GM12878 (cell line): ENCODE data around the gene CDC123.

Experiments
- CTCF ChIP-seq, 3 experiments: IDR thresholded peaks in 2 of 3; conservative IDR thresholded peaks in 1 of 3; 2 replicates each; pipeline ENCODE4 v1.5.1; 2011; ENCODE audit warnings: low read depth in 3 of 3, low read length in 3 of 3, mild to moderate bottlenecking in 3 of 3, control low read depth in 2 of 3, moderate library complexity in 2 of 3, inconsistent platforms in 1 of 3, mixed read lengths in 1 of 3; ENCODE audit not compliant: control insufficient read depth in 2 of 3, insufficient read depth in 1 of 3; ENCODE audit errors: extremely low read depth in 1 of 3
- ESRRA ChIP-seq: IDR thresholded peaks from 2 replicates; pipeline ENCODE4 v1.6.1; 2012; ENCODE audit warnings: mild to moderate bottlenecking, low read length, improper control_type of control experiment
- ETV6 ChIP-seq, 2 experiments: fragments of 450-650 bp in 1 of 2; IDR thresholded peaks in 1 of 2; conservative IDR thresholded peaks in 1 of 2; 2 replicates each; pipeline ENCODE4 v1.6.1; 2014; ENCODE audit warnings: antibody characterized with exemption in 1 of 2, borderline replicate concordance in 1 of 2, low read depth in 1 of 2, mild to moderate bottlenecking in 1 of 2, moderate library complexity in 1 of 2
- EZH2 ChIP-seq: IDR thresholded peaks from 2 replicates; pipeline ENCODE4 v1.6.1; 2012; ENCODE audit warnings: low read depth, mild to moderate bottlenecking, control low read depth, inconsistent platforms, low read length, borderline replicate concordance; ENCODE audit not compliant: control insufficient read depth
- KAT2A ChIP-seq: conservative IDR thresholded peaks from 2 replicates; pipeline ENCODE4 v1.6.1; 2011; ENCODE audit warnings: low read depth, low read length; ENCODE audit not compliant: control insufficient read depth
- POLR2A ChIP-seq: IDR thresholded peaks from 2 replicates; pipeline ENCODE4 v1.6.1; 2011; ENCODE audit warnings: low read depth, mild to moderate bottlenecking, low read length
- POLR2AphosphoS5 ChIP-seq: IDR thresholded peaks from 2 replicates; pipeline ENCODE4 v1.6.1; 2011; ENCODE audit warnings: mild to moderate bottlenecking, low read length, inconsistent platforms
- RAD21 ChIP-seq: IDR thresholded peaks from 2 replicates; pipeline ENCODE4 v1.6.1; 2011; ENCODE audit warnings: mild to moderate bottlenecking, low read depth, low read length, moderate library complexity; ENCODE audit not compliant: insufficient read depth
- SIN3A ChIP-seq: IDR thresholded peaks from 2 replicates; pipeline ENCODE4 v1.6.1; 2012; ENCODE audit warnings: low read depth, low read length, improper control_type of control experiment
- YY1 ChIP-seq: IDR thresholded peaks from 2 replicates; pipeline ENCODE4 v1.6.1; 2011; ENCODE audit warnings: low read depth, mild to moderate bottlenecking, low read length
- TF ChIP-seq, protein P1 (sequence below): fragments of 450-650 bp; IDR thresholded peaks from 2 replicates; pipeline ENCODE4 v1.6.1; 2017; ENCODE audit warnings: mild to moderate bottlenecking
- TF ChIP-seq, protein P2 (sequence below): IDR thresholded peaks from 2 replicates; pipeline ENCODE4 v1.6.1; 2012; ENCODE audit warnings: mild to moderate bottlenecking, low read depth, low read length

DNA sequence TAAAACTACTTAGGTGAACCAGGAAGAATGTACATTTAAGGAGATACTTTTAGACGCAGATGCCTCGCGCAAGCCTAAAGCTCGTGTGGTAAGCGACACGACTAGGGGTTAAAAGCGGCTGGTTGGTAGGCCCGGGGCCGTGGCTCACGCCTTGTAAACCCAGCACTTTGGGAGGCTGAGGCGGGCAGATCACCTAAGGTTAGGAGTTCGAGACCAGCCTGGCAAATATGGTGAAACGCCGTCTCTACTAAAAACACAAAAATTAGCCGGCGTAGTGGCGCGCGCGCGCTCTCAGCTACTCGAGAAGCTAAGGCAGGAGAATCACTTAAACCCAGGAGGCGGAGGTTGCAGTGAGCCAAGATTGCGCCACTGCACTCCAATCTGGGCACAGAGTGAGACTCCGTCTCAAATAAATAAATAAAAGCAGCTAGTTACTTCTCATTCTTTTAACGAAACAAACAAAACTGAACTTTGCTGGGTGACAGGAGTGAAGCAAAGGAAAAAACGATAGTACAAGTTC lies 1.2 kb upstream of the CDC123 start:
- no peak for TF ChIP-seq POLR2AphosphoS5
- no peak for TF ChIP-seq KAT2A
- TF ChIP-seq CTCF (IDR thresholded peaks at IDR 0.05 in 2 of 3, conservative IDR thresholded peaks at IDR 0.05 in 1 of 3; ENCODE audit: control insufficient read depth in 2 of 3, extremely low read depth in 1 of 3, insufficient read depth in 1 of 3, low read depth in 3 of 3, low read length in 3 of 3) = no peak
- no peak for TF ChIP-seq RAD21
- TF ChIP-seq, protein P1, sequence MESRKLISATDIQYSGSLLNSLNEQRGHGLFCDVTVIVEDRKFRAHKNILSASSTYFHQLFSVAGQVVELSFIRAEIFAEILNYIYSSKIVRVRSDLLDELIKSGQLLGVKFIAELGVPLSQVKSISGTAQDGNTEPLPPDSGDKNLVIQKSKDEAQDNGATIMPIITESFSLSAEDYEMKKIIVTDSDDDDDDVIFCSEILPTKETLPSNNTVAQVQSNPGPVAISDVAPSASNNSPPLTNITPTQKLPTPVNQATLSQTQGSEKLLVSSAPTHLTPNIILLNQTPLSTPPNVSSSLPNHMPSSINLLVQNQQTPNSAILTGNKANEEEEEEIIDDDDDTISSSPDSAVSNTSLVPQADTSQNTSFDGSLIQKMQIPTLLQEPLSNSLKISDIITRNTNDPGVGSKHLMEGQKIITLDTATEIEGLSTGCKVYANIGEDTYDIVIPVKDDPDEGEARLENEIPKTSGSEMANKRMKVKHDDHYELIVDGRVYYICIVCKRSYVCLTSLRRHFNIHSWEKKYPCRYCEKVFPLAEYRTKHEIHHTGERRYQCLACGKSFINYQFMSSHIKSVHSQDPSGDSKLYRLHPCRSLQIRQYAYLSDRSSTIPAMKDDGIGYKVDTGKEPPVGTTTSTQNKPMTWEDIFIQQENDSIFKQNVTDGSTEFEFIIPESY = no peak
- no peak for TF ChIP-seq ESRRA
- no peak for TF ChIP-seq SIN3A
- TF ChIP-seq, protein P2, sequence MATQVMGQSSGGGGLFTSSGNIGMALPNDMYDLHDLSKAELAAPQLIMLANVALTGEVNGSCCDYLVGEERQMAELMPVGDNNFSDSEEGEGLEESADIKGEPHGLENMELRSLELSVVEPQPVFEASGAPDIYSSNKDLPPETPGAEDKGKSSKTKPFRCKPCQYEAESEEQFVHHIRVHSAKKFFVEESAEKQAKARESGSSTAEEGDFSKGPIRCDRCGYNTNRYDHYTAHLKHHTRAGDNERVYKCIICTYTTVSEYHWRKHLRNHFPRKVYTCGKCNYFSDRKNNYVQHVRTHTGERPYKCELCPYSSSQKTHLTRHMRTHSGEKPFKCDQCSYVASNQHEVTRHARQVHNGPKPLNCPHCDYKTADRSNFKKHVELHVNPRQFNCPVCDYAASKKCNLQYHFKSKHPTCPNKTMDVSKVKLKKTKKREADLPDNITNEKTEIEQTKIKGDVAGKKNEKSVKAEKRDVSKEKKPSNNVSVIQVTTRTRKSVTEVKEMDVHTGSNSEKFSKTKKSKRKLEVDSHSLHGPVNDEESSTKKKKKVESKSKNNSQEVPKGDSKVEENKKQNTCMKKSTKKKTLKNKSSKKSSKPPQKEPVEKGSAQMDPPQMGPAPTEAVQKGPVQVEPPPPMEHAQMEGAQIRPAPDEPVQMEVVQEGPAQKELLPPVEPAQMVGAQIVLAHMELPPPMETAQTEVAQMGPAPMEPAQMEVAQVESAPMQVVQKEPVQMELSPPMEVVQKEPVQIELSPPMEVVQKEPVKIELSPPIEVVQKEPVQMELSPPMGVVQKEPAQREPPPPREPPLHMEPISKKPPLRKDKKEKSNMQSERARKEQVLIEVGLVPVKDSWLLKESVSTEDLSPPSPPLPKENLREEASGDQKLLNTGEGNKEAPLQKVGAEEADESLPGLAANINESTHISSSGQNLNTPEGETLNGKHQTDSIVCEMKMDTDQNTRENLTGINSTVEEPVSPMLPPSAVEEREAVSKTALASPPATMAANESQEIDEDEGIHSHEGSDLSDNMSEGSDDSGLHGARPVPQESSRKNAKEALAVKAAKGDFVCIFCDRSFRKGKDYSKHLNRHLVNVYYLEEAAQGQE = no peak
- TF ChIP-seq YY1 = no peak
- no peak for TF ChIP-seq ETV6 (conservative IDR thresholded peaks at IDR 0.05 in 1 of 2, IDR thresholded peaks at IDR 0.05 in 1 of 2; ENCODE audit: borderline replicate concordance in 1 of 2, low read depth in 1 of 2)
- no peak for TF ChIP-seq POLR2A
- TF ChIP-seq EZH2 = no peak
